HepG2 (cell line): ENCODE measurements around the gene ZMYND10. TPM values are rescaled to one million over a fixed set of nuclear protein-coding genes. Genes with fewer than 3 reads are reported as not detected.

Source experiments
- ARNTL ChIP-seq: sonication (generic); formaldehyde crosslinking; IDR thresholded peaks from 2 replicates; pipeline ENCODE4 v1.4.0; 2020; ENCODE audit warnings: mild to moderate bottlenecking, missing genetic modification reagents
- ATF2 ChIP-seq: sonication (generic); formaldehyde crosslinking; IDR thresholded peaks from 2 replicates; pipeline ENCODE4 v1.4.0; 2020; ENCODE audit warnings: missing genetic modification reagents
- BCLAF1 ChIP-seq: fragments of 450-650 bp; IDR thresholded peaks from 2 replicates; pipeline ENCODE4 v1.6.1; 2017; ENCODE audit warnings: mild to moderate bottlenecking
- CBX2 ChIP-seq, 2 experiments: fragments of 200-600 bp in 1 of 2; sonication (generic); formaldehyde crosslinking in 1 of 2; IDR thresholded peaks; 2 replicates each; pipeline versions ENCODE4 v1.7.0 to v1.8.1; 2018 to 2022; ENCODE audit warnings: low read depth in 2 of 2, low read length in 1 of 2, mild to moderate bottlenecking in 1 of 2, missing genetic modification reagents in 1 of 2
- CSRNP2 ChIP-seq: sonication (generic); formaldehyde crosslinking; conservative IDR thresholded peaks from 2 replicates; pipeline ENCODE4 v1.8.0; 2022; ENCODE audit warnings: low read depth, missing genetic modification reagents
- GPN1 ChIP-seq: sonication (generic); formaldehyde crosslinking; IDR thresholded peaks from 2 replicates; pipeline ENCODE4 v1.5.1; 2020; ENCODE audit warnings: missing genetic modification reagents, borderline replicate concordance
- HOXA5 ChIP-seq: sonication (generic); formaldehyde crosslinking; IDR thresholded peaks from 2 replicates; pipeline ENCODE4 v1.4.0; 2020; ENCODE audit warnings: missing genetic modification reagents
- IKZF1 ChIP-seq: fragments of 450-650 bp; IDR thresholded peaks from 2 replicates; pipeline ENCODE4 v1.7.1; 2016
- JUND ChIP-seq: sonication (generic); formaldehyde crosslinking; IDR thresholded peaks from 2 replicates; pipeline ENCODE4 v1.8.0; 2022; ENCODE audit warnings: mild to moderate bottlenecking, missing genetic modification reagents
- KDM5A ChIP-seq: fragments of 200-600 bp; sonication (generic); IDR thresholded peaks from 2 replicates; pipeline ENCODE4 v1.7.0; 2018; ENCODE audit warnings: antibody characterized with exemption, mild to moderate bottlenecking, low read length, borderline replicate concordance
- NR2F6 ChIP-seq, 2 experiments: IDR thresholded peaks; 2 replicates each; pipeline ENCODE4 v1.6.1; 2016; ENCODE audit warnings: antibody characterized with exemption in 1 of 2, mild to moderate bottlenecking in 1 of 2
- REST ChIP-seq, 2 experiments: IDR thresholded peaks; 2 replicates each; pipeline ENCODE4 v1.6.1; 2011 to 2012; ENCODE audit warnings: low read length in 2 of 2, borderline replicate concordance in 1 of 2, low read depth in 1 of 2, mild to moderate bottlenecking in 1 of 2, moderate library complexity in 1 of 2
- RXRA ChIP-seq: sonication (generic); formaldehyde crosslinking; IDR thresholded peaks from 2 replicates; pipeline ENCODE4 v1.5.1; 2020; ENCODE audit warnings: missing genetic modification reagents
- SAP130 ChIP-seq: IDR thresholded peaks from 2 replicates; pipeline ENCODE4 v1.6.1; 2016; ENCODE audit warnings: low read depth
- SNAPC2 ChIP-seq: sonication (generic); formaldehyde crosslinking; IDR thresholded peaks from 2 replicates; pipeline ENCODE4 v1.8.1; 2022; ENCODE audit warnings: mild to moderate bottlenecking, missing genetic modification reagents
- TP53 ChIP-seq: sonication (generic); formaldehyde crosslinking; conservative IDR thresholded peaks from 2 replicates; pipeline ENCODE4 v1.4.0; 2020; ENCODE audit warnings: missing genetic modification reagents
- ZNF446 ChIP-seq: sonication (generic); formaldehyde crosslinking; IDR thresholded peaks from 2 replicates; pipeline ENCODE4 v1.5.0; 2020; ENCODE audit warnings: mild to moderate bottlenecking, missing genetic modification reagents
- ZNF768 ChIP-seq: sonication (generic); formaldehyde crosslinking; IDR thresholded peaks from 2 replicates; pipeline ENCODE4 v1.4.0; 2020; ENCODE audit warnings: missing genetic modification reagents
- ZNF781 ChIP-seq: sonication (generic); formaldehyde crosslinking; IDR thresholded peaks from 2 replicates; pipeline ENCODE4 v1.5.1; 2020; ENCODE audit warnings: borderline replicate concordance, mild to moderate bottlenecking, missing genetic modification reagents; ENCODE audit errors: not compliant biosample characterization
- polyA plus RNA-seq, 8 experiments: library from polyadenylated mRNA; depleted of rRNA in 3 of 8; stranded (reverse) in 7 of 8; unstranded in 1 of 8; fragments of >200 nt; fragmentation: Illumina TruSeq in 4 of 8; extraction: Trizol in 4 of 8; gene quantifications; 2 replicates each; pipeline versions ENCODE4 v1.2.1 to v1.2.3, GENCODE V29; 2011 to 2016; ENCODE audit warnings: low read depth in 4 of 8, missing spikeins in 1 of 8, mixed read lengths in 1 of 8; ENCODE audit not compliant: insufficient read depth in 1 of 8
- total RNA-seq, 5 experiments: library from RNA; depleted of rRNA; stranded (reverse); fragments of >200 nt; fragmentation: Illumina TruSeq; extraction: Trizol; gene quantifications; 2 replicates each; pipeline ENCODE4 v1.2.3, GENCODE V29; 2016; ENCODE audit warnings: low read depth in 1 of 5

The ZMYND10 gene
- total and polyA plus RNA-seq, 2 of the 13 experiments (the other 11 are each of a cell fraction or from before 2014, with no cell fraction given) = 0.60 to 0.74 TPM

- TF ChIP-seq RXRA (CRISPR knock-in tag) = peak; percentile 58; the same call in 1 of the 2 replicates
- no peak for TF ChIP-seq ZNF446 (CRISPR knock-in tag)
- peak; percentile 71 for TF ChIP-seq ARNTL
- TF ChIP-seq BCLAF1 = no peak
- no peak for TF ChIP-seq TP53 (CRISPR knock-in tag)
- peak; percentile 65; the same call in 1 of the 2 replicates for TF ChIP-seq JUND (CRISPR knock-in tag)
- 0 out of 4 replicates have a peak, but pooled peaks of 1 of the 2 experiments have one; percentile 56 for TF ChIP-seq REST (IDR thresholded peaks at IDR 0.05; ENCODE audit: borderline replicate concordance in 1 of 2, low read depth in 1 of 2, low read length in 2 of 2)
- peak; percentile 71 for TF ChIP-seq SAP130
- TF ChIP-seq ZNF768 (CRISPR knock-in tag) = peak; percentile 80
- TF ChIP-seq IKZF1 = no peak
- no peak for TF ChIP-seq CSRNP2 (CRISPR knock-in tag)
- peak; percentile 96 for TF ChIP-seq SNAPC2 (CRISPR knock-in tag)
- TF ChIP-seq KDM5A = peak; percentile 20; the same call in 1 of the 2 replicates
- TF ChIP-seq NR2F6 (IDR thresholded peaks at IDR 0.05) = peak; percentile 34; the same call in 1 of the 2 replicates
- peak; percentile 60 for TF ChIP-seq NR2F6 (CRISPR knock-in tag; IDR thresholded peaks at IDR 0.05)
- TF ChIP-seq ATF2 (CRISPR knock-in tag) = peak; percentile 35; the same call in 1 of the 2 replicates
- peak; percentile 79 for TF ChIP-seq HOXA5
- peak; percentile 50 for TF ChIP-seq ZNF781 (CRISPR knock-in tag)
- peak; percentile 62; the same call in 1 of the 2 replicates for TF ChIP-seq GPN1
- TF ChIP-seq CBX2 (IDR thresholded peaks at IDR 0.05; ENCODE audit: low read depth, low read length) = no peak
- TF ChIP-seq CBX2 (CRISPR knock-in tag; IDR thresholded peaks at IDR 0.05; ENCODE audit: low read depth) = no peak
These were observed 42.3 kb downstream of the ZMYND10 start, which contains the start of gene HYAL1 (continued) for GRCh38 chr3:50303013-50303815.
